RWPE1 (cell line): ENCODE results near the gene UBE2N.

Experiments used
- CTCF ChIA-PET: fragments of 350-600 bp; sonication (Branson Sonifier 250); formaldehyde crosslinking; extraction: SDS; loops from one replicate; lab custom pipeline; 2021; lab: Yijun Ruan, JAX
- POLR2A ChIA-PET: fragments of 400-600 bp; formaldehyde crosslinking; extraction: SDS; loops from one replicate; lab custom pipeline; 2020; ENCODE audit warnings: antibody characterized with exemption; ENCODE audit not compliant: low non-redundant PET; lab: Yijun Ruan, JAX
- DNase-seq: peaks from one replicate; pipeline ENCODE4 v3.0.0; 2012; ENCODE audit warnings: low spot score
- H3K27ac ChIP-seq: fragments of 450-650 bp; 2 replicates; pipeline ENCODE4 v1.5.1; 2017
- TF ChIP-seq, protein P1 (sequence below): fragments of 450-650 bp; conservative IDR thresholded peaks from 2 replicates; pipeline ENCODE4 v1.5.1; 2017; ENCODE audit warnings: low read depth, mild to moderate bottlenecking

UBE2N gene, protein sequence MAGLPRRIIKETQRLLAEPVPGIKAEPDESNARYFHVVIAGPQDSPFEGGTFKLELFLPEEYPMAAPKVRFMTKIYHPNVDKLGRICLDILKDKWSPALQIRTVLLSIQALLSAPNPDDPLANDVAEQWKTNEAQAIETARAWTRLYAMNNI

DNA sequence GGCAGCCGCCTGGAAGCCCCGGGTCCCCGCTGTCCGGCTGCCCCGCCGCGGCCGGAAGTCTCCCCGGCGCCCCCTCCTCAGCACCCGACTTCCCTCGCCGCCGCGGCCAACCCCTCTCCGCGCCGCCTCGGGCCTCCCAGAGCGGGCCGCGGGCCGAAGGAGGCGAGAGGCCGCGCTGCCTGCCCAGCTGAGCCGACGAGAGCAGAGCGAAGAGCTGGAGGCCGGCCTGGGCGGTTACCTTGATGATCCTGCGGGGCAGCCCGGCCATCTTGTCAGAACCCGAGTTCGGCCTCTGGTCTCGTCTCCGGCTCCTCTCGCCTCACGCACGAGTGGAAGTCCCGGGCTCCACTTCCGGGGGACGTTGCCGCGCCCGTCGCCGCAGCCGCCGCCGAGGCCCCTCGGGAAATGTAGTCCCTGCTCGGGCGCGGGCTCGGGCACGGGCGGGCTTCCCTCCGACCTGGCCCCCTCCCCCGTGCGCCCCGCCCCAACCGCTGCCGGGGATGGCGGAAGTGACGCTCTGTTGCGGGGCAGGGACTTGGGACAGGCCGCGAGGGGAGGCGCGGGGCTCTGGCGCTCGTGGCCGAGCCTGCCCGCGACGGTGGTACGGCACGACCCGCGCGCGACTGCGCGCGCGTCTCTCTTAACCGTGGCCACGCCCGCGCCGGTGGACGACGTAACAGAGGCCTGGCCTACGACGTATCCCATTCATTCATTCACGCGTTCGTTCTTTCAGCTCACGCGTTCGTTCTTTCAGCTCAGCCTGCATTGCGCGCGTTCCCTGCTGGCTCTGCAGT, at the start of gene UBE2N:
Gene UBE2N, minus strand, starts transcription at position 331 of the 794 bp plus-strand sequence. Its CDS starts 63 bp downstream, at position 268.
- peak; percentile 91 for DNase-seq
- TF ChIP-seq, protein P1, sequence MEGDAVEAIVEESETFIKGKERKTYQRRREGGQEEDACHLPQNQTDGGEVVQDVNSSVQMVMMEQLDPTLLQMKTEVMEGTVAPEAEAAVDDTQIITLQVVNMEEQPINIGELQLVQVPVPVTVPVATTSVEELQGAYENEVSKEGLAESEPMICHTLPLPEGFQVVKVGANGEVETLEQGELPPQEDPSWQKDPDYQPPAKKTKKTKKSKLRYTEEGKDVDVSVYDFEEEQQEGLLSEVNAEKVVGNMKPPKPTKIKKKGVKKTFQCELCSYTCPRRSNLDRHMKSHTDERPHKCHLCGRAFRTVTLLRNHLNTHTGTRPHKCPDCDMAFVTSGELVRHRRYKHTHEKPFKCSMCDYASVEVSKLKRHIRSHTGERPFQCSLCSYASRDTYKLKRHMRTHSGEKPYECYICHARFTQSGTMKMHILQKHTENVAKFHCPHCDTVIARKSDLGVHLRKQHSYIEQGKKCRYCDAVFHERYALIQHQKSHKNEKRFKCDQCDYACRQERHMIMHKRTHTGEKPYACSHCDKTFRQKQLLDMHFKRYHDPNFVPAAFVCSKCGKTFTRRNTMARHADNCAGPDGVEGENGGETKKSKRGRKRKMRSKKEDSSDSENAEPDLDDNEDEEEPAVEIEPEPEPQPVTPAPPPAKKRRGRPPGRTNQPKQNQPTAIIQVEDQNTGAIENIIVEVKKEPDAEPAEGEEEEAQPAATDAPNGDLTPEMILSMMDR = no peak
- CTCF ChIA-PET = no interaction called here
- POLR2A ChIA-PET = no interaction called here
- peak within 1 kb of the TSS; percentile 91 for H3K27ac ChIP-seq

DNA sequence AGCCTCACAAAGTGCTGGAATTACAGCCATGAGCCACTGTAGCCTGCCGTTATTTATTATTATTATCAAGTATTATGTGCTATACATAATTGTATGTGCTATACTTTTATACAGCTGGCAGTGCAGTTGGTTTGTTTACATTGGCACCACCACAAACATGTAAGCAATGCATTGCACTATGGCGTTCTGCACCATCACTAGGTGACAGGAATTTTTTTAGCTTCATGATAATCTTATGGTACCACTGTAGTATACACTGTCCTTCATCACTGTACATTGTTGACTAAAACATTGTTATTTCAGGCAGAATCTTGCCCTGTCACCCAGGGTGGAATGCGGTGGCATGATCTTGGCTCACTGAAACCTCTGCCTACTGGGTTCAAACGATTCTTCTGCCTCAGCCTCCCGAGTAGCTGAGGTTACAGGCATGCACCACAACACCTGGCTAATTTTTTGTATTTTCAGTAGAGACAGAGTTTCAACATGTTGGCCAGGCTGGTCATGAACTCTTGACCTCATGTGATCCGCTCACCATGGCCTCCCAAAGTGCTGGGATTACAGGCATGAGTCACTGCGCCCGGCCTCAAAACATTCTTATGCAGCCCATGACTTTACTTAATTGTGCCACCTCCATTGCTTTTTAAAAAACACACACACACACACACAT, 42.7 kb upstream of the UBE2N start:
- no peak for DNase-seq
- ChIA-PET POLR2A (no interaction called here), CTCF (no interaction called here)
- TF ChIP-seq, protein P1 = no peak
- H3K27ac ChIP-seq = no peak overlapping the region

DNA sequence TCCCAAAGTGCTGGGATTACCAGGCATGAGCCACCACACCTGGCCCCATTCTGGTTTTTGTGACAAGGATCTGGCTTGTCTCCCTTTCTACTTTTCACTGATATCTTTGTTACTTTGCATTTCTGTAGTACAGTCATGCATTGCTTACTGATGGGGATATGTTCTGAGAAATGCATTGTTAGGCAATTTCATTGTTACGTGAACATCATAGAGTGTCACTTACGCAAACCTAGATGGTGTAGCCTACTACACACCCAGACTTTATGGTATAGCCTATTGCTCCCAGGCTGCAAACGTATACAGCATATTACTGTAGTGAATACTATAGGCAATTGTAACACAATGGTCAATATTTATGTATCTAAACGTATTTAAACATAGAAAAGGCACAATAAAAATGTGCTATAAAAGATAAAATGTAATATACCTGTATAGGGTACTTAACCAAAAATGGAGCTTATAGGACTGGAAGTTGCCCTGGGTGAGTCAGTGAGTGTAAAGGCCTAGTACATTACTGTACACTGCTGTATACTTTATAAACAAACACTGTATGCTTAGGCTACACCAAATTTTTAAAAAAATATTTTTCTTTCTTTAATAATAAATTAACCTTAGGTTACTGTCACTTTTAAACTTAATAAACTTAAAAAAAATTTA, 41.5 kb upstream of the UBE2N start:
- H3K27ac ChIP-seq = no peak overlapping the region
- CTCF ChIA-PET = interaction anchor here (0.5 to 0.7 kb wide), 3 partner anchors 20 to 27 kb away, joined by 3 to 5 read pairs (median 4); no protein-coding TSS in a partner anchor
- POLR2A ChIA-PET = no interaction called here
- DNase-seq = no peak
- TF ChIP-seq, protein P1 = no peak

DNA sequence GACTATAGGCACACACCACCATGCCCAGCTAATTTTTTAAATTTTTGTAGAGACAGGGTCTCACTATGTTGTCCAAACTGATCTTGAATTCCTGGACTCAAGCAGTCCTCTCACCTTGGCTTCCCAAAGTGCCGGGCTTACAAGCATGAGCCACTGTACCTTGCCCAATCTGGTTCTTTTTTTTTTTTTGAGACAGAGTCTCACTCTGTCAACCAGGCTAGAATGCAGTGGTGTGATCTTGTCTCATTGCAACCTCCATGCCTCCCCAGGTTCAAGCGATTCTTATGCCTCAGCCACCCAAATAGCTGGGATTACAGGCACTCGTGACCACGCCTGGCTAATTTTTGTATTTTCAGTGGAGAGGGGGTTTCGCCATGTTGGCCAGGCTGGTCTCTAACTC, 41.0 kb upstream of the UBE2N start:
- POLR2A ChIA-PET = no interaction called here
- TF ChIP-seq, protein P1 = no peak

DNA sequence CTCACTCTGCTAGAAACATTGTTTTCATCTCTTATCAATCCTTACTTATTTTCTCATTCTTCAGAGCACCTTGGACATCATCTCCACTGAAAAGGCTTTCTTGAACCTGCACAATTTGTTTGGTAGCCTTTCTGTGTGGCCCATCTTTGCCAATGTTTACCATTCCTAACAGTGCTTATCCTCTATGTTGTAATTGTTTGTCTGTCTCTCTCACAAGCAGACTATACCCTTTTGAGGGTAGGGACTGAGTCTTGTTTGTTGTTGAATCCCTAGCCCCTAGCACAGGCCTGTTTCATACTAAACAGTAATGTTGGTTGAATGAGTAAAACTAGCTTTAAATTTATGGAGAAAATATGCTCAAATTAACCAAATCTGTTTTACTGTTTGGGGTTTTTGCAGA, 34.8 kb upstream of the UBE2N start:
- TF ChIP-seq, protein P1 = no peak
- H3K27ac ChIP-seq = no peak overlapping the region
- DNase-seq = no peak
- CTCF ChIA-PET = interaction anchor here (0.6 kb wide), 1 partner anchor 101 kb away, joined by 3 read pairs; no protein-coding TSS in a partner anchor
- POLR2A ChIA-PET = no interaction called here

More for the DNA sequence above, 41.0 kb upstream of the UBE2N start:
- CTCF ChIA-PET = no interaction called here
- DNase-seq = no peak
- no peak overlapping the region for H3K27ac ChIP-seq

DNA sequence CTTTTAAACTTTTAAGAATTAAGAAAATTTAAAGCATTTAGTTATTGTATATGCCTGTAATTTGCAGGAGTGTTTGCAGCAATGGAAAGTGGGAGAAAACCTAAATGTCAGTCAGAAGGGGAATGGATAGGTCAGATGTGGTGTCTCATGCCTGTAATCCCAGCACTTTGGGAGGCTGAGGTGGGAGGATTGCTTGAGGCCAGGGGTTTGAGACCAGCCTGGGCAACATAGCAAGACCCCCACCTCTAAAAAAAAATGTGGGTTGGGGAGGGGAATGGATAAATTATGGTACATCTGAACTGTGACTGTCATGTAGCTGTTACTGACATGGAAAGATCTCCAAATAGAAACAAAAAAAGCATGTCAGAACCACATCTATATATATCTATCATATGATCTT, 27.6 kb upstream of the UBE2N start:
- ChIA-PET CTCF (no interaction called here), POLR2A (no interaction called here)
- no peak for DNase-seq
- TF ChIP-seq, protein P1 = no peak
- H3K27ac ChIP-seq = no peak overlapping the region
